GM12873 (cell line): Measurements from ENCODE around the gene ARHGAP26.

Source experiments
- CTCF ChIP-seq: IDR thresholded peaks from 2 replicates; pipeline ENCODE4 v1.5.1; 2012; ENCODE audit warnings: low read depth, mild to moderate bottlenecking, moderate library complexity, low read length, control low read depth; ENCODE audit not compliant: insufficient read depth; ENCODE audit errors: missing control alignments

ARHGAP26 gene

GRCh38 chr5:142984011-142984410 is 213.8 kb downstream of the ARHGAP26 start:
- no peak for TF ChIP-seq CTCF

GRCh38 chr5:142984525-142984924 is 214.3 kb downstream of the ARHGAP26 start:
- TF ChIP-seq CTCF = no peak

- TF ChIP-seq CTCF = no peak
Observed at GRCh38 chr5:142994218-142994617, 224.0 kb downstream of the ARHGAP26 start.

GRCh38 chr5:142997591-142997990 is 227.4 kb downstream of the ARHGAP26 start:
- no peak for TF ChIP-seq CTCF

GRCh38 chr5:142998316-142999020 is 228.3 kb downstream of the ARHGAP26 start:
- no peak for TF ChIP-seq CTCF

- no peak for TF ChIP-seq CTCF
Observed at GRCh38 chr5:143001764-143002351, 231.7 kb downstream of the ARHGAP26 start.

GRCh38 chr5:143002459-143003327 is 232.5 kb downstream of the ARHGAP26 start:
- TF ChIP-seq CTCF = peak; percentile 74
